ENCODE data around the gene LRRC10B. TPM values are rescaled to one million over a fixed set of nuclear protein-coding genes. Genes with fewer than 3 reads are reported as not detected.

Gene LRRC10B
- total and polyA plus RNA-seq, 2 of the 8 experiments (the other 6 are each of a cell fraction or from before 2014, with no cell fraction given) = 0.47 to 0.71 TPM

- 0 out of 2 replicates have a peak overlapping the region, but pooled peaks have one; percentile 53 for H2BK12ac ChIP-seq (ENCODE audit: low read depth, low read length)
- no peaks in the 10 kb centered on the region; a peak in 1 of 7 replicates for H3K27me3 ChIP-seq (replicated peaks in 1 of 4; ENCODE audit: control insufficient read depth in 3 of 4, extremely low read depth in 1 of 4, insufficient read depth in 3 of 4, low read length in 3 of 4)
- no peak overlapping the region for H3K23ac ChIP-seq (ENCODE audit: insufficient read length)
- POLR2A ChIA-PET (ENCODE audit: partially characterized antibody) = interaction anchor here (1.3 kb wide), 1 partner anchor 9 kb away, joined by 3 read pairs; no protein-coding TSS in a partner anchor
- peak overlapping the region; percentile 9; the same call in 1 of the 2 replicates for H3K18ac ChIP-seq (ENCODE audit: extremely low read depth, low read length)
- no peak overlapping the region for H3K4me2 ChIP-seq (ENCODE audit: insufficient read depth in 1 of 2, low read depth in 2 of 2, low read length in 2 of 2)
- H2AK5ac ChIP-seq (ENCODE audit: low read depth, low read length) = peak overlapping the region; percentile 56; the same call in 1 of the 2 replicates
- no peak overlapping the region for H3K56ac ChIP-seq (replicated peaks; ENCODE audit: insufficient read length, low read depth, low read length)
- H3K79me2 ChIP-seq (ENCODE audit: control insufficient read depth in 1 of 2, insufficient read depth in 2 of 2, low read length in 2 of 2) = no peaks in the 10 kb centered on the region
- no peak overlapping the region for H4K8ac ChIP-seq (ENCODE audit: extremely low read depth, insufficient read depth, low read length)
- H2BK5ac ChIP-seq (ENCODE audit: low read depth, low read length) = no peak overlapping the region
- WGBS, 2 experiments (ENCODE audit: extremely low coverage in 1 of 2, insufficient coverage in 1 of 2, insufficient read length in 1 of 2, insufficient replicate concordance in 2 of 2, low coverage in 1 of 2, low lambda C conversion rate in 2 of 2, missing lambda C conversion rate in 1 of 2) = 95% methylated on average over 9 of the region's 9 CpGs; no CpG with 5 or more reads in 1 of the 2 experiments
- no peak overlapping the region for H3K4me3 ChIP-seq (ENCODE audit: extremely low read depth in 1 of 4, insufficient read depth in 2 of 4, low read depth in 3 of 4, low read length in 4 of 4)
- no peaks in the 10 kb centered on the region for H3K23me2 ChIP-seq (ENCODE audit: low read depth, low read length)
- H3K36me3 ChIP-seq (ENCODE audit: control insufficient read depth in 2 of 4, insufficient read depth in 4 of 4, low read length in 3 of 4) = no peaks in the 10 kb centered on the region
- H2AFZ ChIP-seq (ENCODE audit: low read length) = no peak overlapping the region
- H2BK15ac ChIP-seq (ENCODE audit: low read length) = peak overlapping the region; percentile 19; the same call in 1 of the 2 replicates
- DNase-seq (ENCODE audit: low read depth in 1 of 2, low spot score in 2 of 2) (no peak), FAIRE-seq (no peak)
- no peak overlapping the region for H3K9ac ChIP-seq (replicated peaks in 1 of 4; ENCODE audit: extremely low read depth in 1 of 4, low read depth in 3 of 4, low read length in 3 of 4)
- H3K4me1 ChIP-seq (replicated peaks in 1 of 4; ENCODE audit: control insufficient read depth in 3 of 4, insufficient read depth in 4 of 4, low read length in 3 of 4) = peaks cover 5 to 35% (median 18%) of the 10 kb centered on the region in 4 experiments
- no peak overlapping the region for H3K4ac ChIP-seq (replicated peaks; ENCODE audit: insufficient read length, low read depth, low read length)
- peak overlapping the region; percentile 46 for H4K91ac ChIP-seq (replicated peaks; ENCODE audit: insufficient read length, low read length)
- H4K5ac ChIP-seq (ENCODE audit: insufficient read length, low read depth, low read length) = no peak overlapping the region
- no peak overlapping the region for H2BK120ac ChIP-seq (replicated peaks; ENCODE audit: low read depth, low read length)
- H3K9me3 ChIP-seq (ENCODE audit: insufficient read depth in 2 of 2, low read depth in 1 of 2, low read length in 1 of 2) = no peaks in the 10 kb centered on the region
- no peak overlapping the region for H3K14ac ChIP-seq (ENCODE audit: insufficient read length)
- peak overlapping the region; percentile 95; the same call in 1 of the 2 replicates for H2BK20ac ChIP-seq (ENCODE audit: low read length)
- no peak overlapping the region for H3K27ac ChIP-seq (ENCODE audit: low read depth, low read length)
- H4K20me1 ChIP-seq (replicated peaks in 1 of 2; ENCODE audit: control insufficient read depth in 1 of 2, insufficient read depth in 2 of 2, low read length in 2 of 2) = peaks cover 0 to 1% of the 10 kb centered on the region in 2 experiments
- TF ChIP-seq RNF2 (IDR thresholded peaks at IDR 0.05; ENCODE audit: borderline replicate concordance, low read depth, low read length, missing control alignments, poor library complexity, severe bottlenecking) = no peak
- TF ChIP-seq, protein P1, sequence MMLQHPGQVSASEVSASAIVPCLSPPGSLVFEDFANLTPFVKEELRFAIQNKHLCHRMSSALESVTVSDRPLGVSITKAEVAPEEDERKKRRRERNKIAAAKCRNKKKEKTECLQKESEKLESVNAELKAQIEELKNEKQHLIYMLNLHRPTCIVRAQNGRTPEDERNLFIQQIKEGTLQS (IDR thresholded peaks at IDR 0.05; ENCODE audit: insufficient read depth, low read depth, low read length) = no peak
- no peak for TF ChIP-seq GABPA (IDR thresholded peaks at IDR 0.05; ENCODE audit: borderline replicate concordance, insufficient read depth, low read length)
- TF ChIP-seq SP2 (IDR thresholded peaks at IDR 0.05; ENCODE audit: low read length) = no peak
- no peak for TF ChIP-seq BCL11A (IDR thresholded peaks at IDR 0.05; ENCODE audit: low read depth in 2 of 2, low read length in 2 of 2)
- no peak for TF ChIP-seq KDM1A (IDR thresholded peaks at IDR 0.05; ENCODE audit: borderline replicate concordance, low read length)
- TF ChIP-seq CEBPB (IDR thresholded peaks at IDR 0.05; ENCODE audit: low read depth, low read length) = no peak
- no peaks in the 10 kb centered on the region for H3K79me1 ChIP-seq (ENCODE audit: low read depth, low read length)
- CTCF ChIA-PET (ENCODE audit: partially characterized antibody) = interaction anchor here (0.9 to 23.7 kb wide), 8 partner anchors 22 to 89 kb away, joined by 3 to 330 read pairs (median 10); a partner anchor contains a TSS
Observed at GRCh38 chr11:61538636-61538961, 30.1 kb downstream of the LRRC10B start.
